ENCODE data around the gene TSPAN1. TPM values are rescaled to one million over a fixed set of nuclear protein-coding genes. Genes with fewer than 3 reads are reported as not detected.

The TSPAN1 gene
- total and polyA plus RNA-seq, 4 donors: 0.33 to 7.0 (median 2.1) TPM

GRCh38 chr1:46159516-46159915 lies 15.4 kb upstream of the TSPAN1 start:
- WGBS: 83% methylated on average over 3 of the region's 3 CpGs
- Histone ChIP-seq H3K9me3 (ENCODE audit: control insufficient read depth in 4 of 4, low read length in 3 of 4) (no peaks in the 10 kb centered on the region), H3K36me3 (ENCODE audit: control insufficient read depth in 4 of 4, insufficient read depth in 3 of 4, low read depth in 1 of 4, low read length in 3 of 4) (no peaks in the 10 kb centered on the region), H3K27me3 (ENCODE audit: control insufficient read depth in 4 of 4, insufficient read depth in 4 of 4, low read length in 3 of 4) (no peaks in the 10 kb centered on the region), H3K4me1 (ENCODE audit: control insufficient read depth in 4 of 4, insufficient read depth in 4 of 4, low read length in 3 of 4) (no peaks in the 10 kb centered on the region), H3K4me3 (ENCODE audit: low read depth in 1 of 3, low read length in 3 of 3) (no peak overlapping the region), H3K9ac (ENCODE audit: low read depth in 1 of 2, low read length in 2 of 2) (no peak overlapping the region), H3K27ac (ENCODE audit: low read depth in 1 of 2, low read length in 2 of 2) (no peak overlapping the region)
- DNase-seq (ENCODE audit: low spot score): no peak
- no peak for TF ChIP-seq EGR1 (IDR thresholded peaks at IDR 0.05; ENCODE audit: low read depth in 2 of 2)
- no peak for TF ChIP-seq FOXA1 (IDR thresholded peaks at IDR 0.05)
- no peak for TF ChIP-seq HNF4A (conservative IDR thresholded peaks at IDR 0.05)
- no peak for TF ChIP-seq CTCF (IDR thresholded peaks at IDR 0.05; ENCODE audit: low read depth, low read length, missing input control)
- TF ChIP-seq GABPA (IDR thresholded peaks at IDR 0.05 in 1 of 2, conservative IDR thresholded peaks at IDR 0.05 in 1 of 2): no peak
- TF ChIP-seq ATF3 (IDR thresholded peaks at IDR 0.05): no peak
- no peak for TF ChIP-seq NR2F2 (IDR thresholded peaks at IDR 0.05)
- no peak for TF ChIP-seq REST (IDR thresholded peaks at IDR 0.05)

- no peak for DNase-seq (ENCODE audit: low spot score)
- no peak overlapping the region for H3K9ac ChIP-seq (ENCODE audit: low read depth in 1 of 2, low read length in 2 of 2)
- H3K4me1 ChIP-seq (ENCODE audit: control insufficient read depth in 4 of 4, insufficient read depth in 4 of 4, low read length in 3 of 4): no peaks in the 10 kb centered on the region
- no peaks in the 10 kb centered on the region for H3K27me3 ChIP-seq (ENCODE audit: control insufficient read depth in 4 of 4, insufficient read depth in 4 of 4, low read length in 3 of 4)
- H3K36me3 ChIP-seq (ENCODE audit: control insufficient read depth in 4 of 4, insufficient read depth in 3 of 4, low read depth in 1 of 4, low read length in 3 of 4): no peaks in the 10 kb centered on the region
- H3K9me3 ChIP-seq (ENCODE audit: control insufficient read depth in 4 of 4, low read length in 3 of 4): no peaks in the 10 kb centered on the region
- no peak overlapping the region for H3K4me3 ChIP-seq (ENCODE audit: low read depth in 1 of 3, low read length in 3 of 3)
- 88% methylated on average over 1 of the region's 1 CpG for WGBS
- H3K27ac ChIP-seq (ENCODE audit: low read depth in 1 of 2, low read length in 2 of 2): no peak overlapping the region
- TF ChIP-seq YY1 (IDR thresholded peaks at IDR 0.05): no peak
- no peak for TF ChIP-seq NR2F2 (IDR thresholded peaks at IDR 0.05)
- TF ChIP-seq HNF4A (conservative IDR thresholded peaks at IDR 0.05): no peak
- no peak for TF ChIP-seq MAX (IDR thresholded peaks at IDR 0.05)
- no peak for TF ChIP-seq SP1 (IDR thresholded peaks at IDR 0.05)
- TF ChIP-seq EGR1 (IDR thresholded peaks at IDR 0.05; ENCODE audit: low read depth in 2 of 2): no peak
- TF ChIP-seq CTCF (IDR thresholded peaks at IDR 0.05; ENCODE audit: low read depth, low read length, missing input control): no peak
- TF ChIP-seq RXRA (IDR thresholded peaks at IDR 0.05): no peak
- no peak for TF ChIP-seq FOXA1 (IDR thresholded peaks at IDR 0.05)
- no peak for TF ChIP-seq HNF4G (IDR thresholded peaks at IDR 0.05)
- no peak for TF ChIP-seq TAF1 (conservative IDR thresholded peaks at IDR 0.05)
- no peak for TF ChIP-seq JUND (IDR thresholded peaks at IDR 0.05)
- TF ChIP-seq ATF3 (IDR thresholded peaks at IDR 0.05): no peak
- TF ChIP-seq GABPA (IDR thresholded peaks at IDR 0.05 in 1 of 2, conservative IDR thresholded peaks at IDR 0.05 in 1 of 2): no peak
- TF ChIP-seq RAD21 (IDR thresholded peaks at IDR 0.05): no peak
- no peak for TF ChIP-seq FOXA2 (IDR thresholded peaks at IDR 0.05)
- TF ChIP-seq REST (IDR thresholded peaks at IDR 0.05): no peak
- no peak for TF ChIP-seq ZBTB33 (IDR thresholded peaks at IDR 0.05)
These were observed 14.7 kb upstream of the TSPAN1 start for GRCh38 chr1:46160212-46160611.

Measured in liver (tissue), 9 donors.